Measurements from ENCODE around the gene SEC22C.
"Not testable (repeated sequence)": the region's sequence is repeated elsewhere in the genome, so short reads cannot be mapped to it uniquely, and the experiment has no call there.

SEC22C gene

DNA sequence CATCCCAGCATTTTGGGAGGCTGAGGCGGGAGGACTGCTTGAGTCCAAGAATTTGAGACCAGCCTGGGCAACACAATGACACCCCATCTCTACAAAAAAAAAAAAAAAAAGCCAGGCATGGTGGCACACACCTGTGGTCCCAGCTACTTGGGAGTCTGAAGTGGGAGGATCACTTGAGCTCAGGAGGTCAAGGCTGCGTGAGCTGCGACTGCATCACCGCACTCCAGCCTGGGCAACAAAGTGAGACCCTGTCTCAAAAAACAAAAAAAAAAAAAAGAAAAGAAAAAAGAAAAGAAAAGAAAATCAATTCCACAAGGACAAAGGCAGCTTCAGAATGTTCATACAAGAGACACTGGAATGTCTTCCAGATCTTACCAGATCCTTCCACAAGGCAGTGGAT lies 2.4 kb downstream of the SEC22C start:
- DNase-seq, result not testable (repeated sequence)

GRCh38 chr3:42578054-42578453 lies 3.7 kb downstream of the SEC22C start:
- DNase-seq, result no peak

DNA sequence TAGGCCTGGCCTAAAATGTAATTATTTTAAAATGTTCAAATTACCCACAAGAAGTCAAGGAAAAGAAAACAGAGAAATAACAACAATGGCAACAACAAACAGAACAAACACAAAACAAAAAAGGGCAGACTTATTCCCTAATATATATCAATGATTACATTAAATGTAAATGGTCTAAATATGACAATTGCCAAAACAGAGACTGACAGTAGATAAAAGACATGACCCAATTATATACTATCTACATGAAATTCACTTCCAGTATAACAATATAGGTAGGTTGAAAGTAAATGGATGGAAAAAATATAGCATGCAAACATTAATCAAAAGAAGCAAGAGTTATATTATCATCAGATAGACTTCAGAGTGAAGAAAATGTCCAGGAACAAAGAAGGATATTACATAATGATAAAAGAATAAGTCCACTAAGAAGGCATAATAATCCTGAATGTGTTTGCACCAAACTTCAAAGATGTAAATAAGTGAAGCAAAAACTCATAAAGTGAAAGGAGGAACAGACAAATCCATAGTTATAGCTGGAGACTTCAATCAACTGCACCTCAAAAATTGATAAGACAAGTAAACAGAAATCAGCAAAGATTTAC lies 6.5 kb downstream of the SEC22C start:
- no peak for DNase-seq

DNA sequence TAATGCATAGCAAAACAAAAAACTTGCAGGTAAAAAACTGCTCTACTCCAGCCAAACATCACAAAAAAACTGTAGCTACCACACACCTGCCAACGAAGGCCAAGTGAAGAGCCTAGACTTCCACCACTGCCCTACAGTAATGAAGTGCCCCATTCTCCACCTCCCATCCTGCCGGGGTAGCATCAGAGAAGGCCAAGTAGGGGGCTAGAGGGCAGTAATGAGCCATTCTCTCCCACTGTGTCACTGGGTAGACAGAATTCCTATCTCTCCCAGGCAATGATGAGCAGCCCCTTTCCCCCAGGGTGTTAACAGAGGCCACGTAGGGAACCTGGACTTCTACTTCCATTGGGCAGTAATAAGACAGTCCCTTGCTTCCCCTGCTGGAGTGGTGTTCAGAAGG lies 9.5 kb downstream of the SEC22C start:
- DNase-seq, result no peak

GRCh38 chr3:42569593-42570142 lies 12.1 kb downstream of the SEC22C start:
- no peak for DNase-seq

GRCh38 chr3:42562047-42562907 lies 19.5 kb downstream of the SEC22C start:
- DNase-seq, result no peak

DNA sequence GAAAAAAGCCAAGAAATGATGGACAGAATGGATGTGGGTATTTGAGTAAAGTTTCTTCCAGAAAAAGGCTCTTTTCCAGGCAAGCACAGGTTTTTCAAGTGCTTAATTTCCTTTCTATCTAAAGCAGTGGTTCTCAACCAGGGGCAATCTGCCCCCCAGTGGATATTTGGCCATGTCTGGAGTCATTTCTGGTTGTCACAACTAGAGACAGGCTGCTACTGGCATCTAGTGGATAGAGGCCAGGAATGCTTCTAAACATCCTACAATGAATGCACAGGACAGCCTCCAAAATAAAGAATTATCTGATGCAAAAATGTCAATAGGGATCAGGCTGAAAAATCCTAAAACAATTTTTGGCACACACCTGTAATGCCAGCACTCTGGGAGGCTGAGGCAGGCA lies 23.9 kb downstream of the SEC22C start:
- no peak for DNase-seq

GRCh38 chr3:42556817-42557216 lies 24.9 kb downstream of the SEC22C start:
- not testable (repeated sequence) for DNase-seq

- no peak for DNase-seq
These were observed 25.6 kb downstream of the SEC22C start for GRCh38 chr3:42556089-42556632.

GRCh38 chr3:42552830-42553229 lies 28.9 kb downstream of the SEC22C start:
- DNase-seq, result no peak

- no peak for DNase-seq
These were observed 31.5 kb downstream of the SEC22C start for GRCh38 chr3:42550250-42550649.

- no peak for DNase-seq
These were observed 32.6 kb downstream of the SEC22C start for GRCh38 chr3:42549131-42549530.

GRCh38 chr3:42547401-42547945 lies 34.3 kb downstream of the SEC22C start:
- DNase-seq, result peak; percentile 21 to 34

- DNase-seq, result no peak
These were observed 35.0 kb downstream of the SEC22C start for GRCh38 chr3:42546691-42547213.

DNA sequence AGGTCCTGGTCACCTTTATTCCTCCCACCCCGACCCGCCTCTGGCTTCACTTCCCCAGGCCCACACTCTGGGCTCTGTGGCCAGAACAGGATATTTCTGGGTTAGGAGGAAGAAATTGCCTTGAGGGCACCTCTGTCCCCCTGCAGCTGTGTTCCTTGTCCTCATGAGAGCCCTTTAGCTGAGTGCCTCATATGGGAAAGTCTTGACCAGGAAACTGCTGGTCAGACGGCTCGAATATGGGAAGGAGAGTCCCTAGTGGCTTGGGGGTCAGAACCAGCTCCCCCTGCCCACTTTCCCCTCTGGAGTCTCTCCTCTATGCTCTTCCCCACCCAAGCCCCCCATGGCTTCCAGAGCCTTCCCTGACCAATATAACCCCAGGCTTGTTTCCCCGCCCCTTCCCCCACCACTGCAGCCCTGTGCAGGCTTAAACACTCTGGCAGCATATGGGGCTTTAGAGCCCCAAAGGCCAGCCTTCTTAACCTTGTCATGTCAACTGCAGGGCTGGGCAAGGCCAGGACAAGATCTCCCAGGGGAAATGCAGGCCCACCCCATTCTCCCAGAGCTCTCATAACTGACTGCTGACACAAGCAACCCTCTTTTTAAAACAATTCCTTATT lies 36.4 kb downstream of the SEC22C start:
- no peak for DNase-seq

- DNase-seq, result no peak
These were observed 37.1 kb downstream of the SEC22C start for GRCh38 chr3:42544492-42545283.

- no peak for DNase-seq
These were observed 40.7 kb downstream of the SEC22C start for GRCh38 chr3:42541079-42541478.

- peak in 1 of 2 donors; percentile 21 for DNase-seq
These were observed 41.7 kb downstream of the SEC22C start for GRCh38 chr3:42539871-42540714.

- DNase-seq, result no peak
These were observed 44.4 kb downstream of the SEC22C start for GRCh38 chr3:42537350-42537749.

DNA sequence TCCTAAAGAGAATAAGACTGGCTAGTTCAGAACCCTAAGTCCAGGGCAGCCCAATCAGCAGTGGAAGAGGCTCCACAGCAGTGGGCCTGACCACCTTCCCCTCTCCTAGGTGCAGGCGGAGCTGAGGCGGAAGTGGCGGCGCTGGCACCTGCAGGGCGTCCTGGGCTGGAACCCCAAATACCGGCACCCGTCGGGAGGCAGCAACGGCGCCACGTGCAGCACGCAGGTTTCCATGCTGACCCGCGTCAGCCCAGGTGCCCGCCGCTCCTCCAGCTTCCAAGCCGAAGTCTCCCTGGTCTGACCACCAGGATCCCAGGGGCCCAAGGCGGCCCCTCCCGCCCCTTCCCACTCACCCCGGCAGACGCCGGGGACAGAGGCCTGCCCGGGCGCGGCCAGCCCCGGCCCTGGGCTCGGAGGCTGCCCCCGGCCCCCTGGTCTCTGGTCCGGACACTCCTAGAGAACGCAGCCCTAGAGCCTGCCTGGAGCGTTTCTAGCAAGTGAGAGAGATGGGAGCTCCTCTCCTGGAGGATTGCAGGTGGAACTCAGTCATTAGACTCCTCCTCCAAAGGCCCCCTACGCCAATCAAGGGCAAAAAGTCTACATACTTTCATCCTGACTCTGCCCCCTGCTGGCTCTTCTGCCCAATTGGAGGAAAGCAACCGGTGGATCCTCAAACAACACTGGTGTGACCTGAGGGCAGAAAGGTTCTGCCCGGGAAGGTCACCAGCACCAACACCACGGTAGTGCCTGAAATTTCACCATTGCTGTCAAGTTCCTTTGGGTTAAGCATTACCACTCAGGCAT lies 45.6 kb downstream of the SEC22C start:
- DNase-seq, result peak in 1 of 2 donors; percentile 24

All from bone marrow (tissue), 2 donors.